Choroid plexus epithelial cell (primary cell): Measurements from ENCODE around the gene F5.
A peak's percentile ranks its signal among the peaks of the same experiment; 100 is the strongest.

ENCODE experiments used
- DNase-seq: peaks from one replicate; pipeline ENCODE4 v3.0.0-alpha.2; 2010; ENCODE audit warnings: low read depth
- H3K4me3 ChIP-seq: 2 replicates; pipeline ENCODE4 v1.5.1; 2011; ENCODE audit warnings: low read depth, mild to moderate bottlenecking, control low read depth, low read length, moderate library complexity
- TF ChIP-seq, protein P1 (sequence below): conservative IDR thresholded peaks from 2 replicates; pipeline ENCODE4 v1.5.1; 2011; ENCODE audit warnings: low read depth, mild to moderate bottlenecking, control low read depth, inconsistent platforms, low read length, moderate library complexity

The F5 gene

GRCh38 chr1:169576935-169577331 is 9.3 kb downstream of the F5 start:
- no peak overlapping the region for H3K4me3 ChIP-seq
- TF ChIP-seq, protein P1, sequence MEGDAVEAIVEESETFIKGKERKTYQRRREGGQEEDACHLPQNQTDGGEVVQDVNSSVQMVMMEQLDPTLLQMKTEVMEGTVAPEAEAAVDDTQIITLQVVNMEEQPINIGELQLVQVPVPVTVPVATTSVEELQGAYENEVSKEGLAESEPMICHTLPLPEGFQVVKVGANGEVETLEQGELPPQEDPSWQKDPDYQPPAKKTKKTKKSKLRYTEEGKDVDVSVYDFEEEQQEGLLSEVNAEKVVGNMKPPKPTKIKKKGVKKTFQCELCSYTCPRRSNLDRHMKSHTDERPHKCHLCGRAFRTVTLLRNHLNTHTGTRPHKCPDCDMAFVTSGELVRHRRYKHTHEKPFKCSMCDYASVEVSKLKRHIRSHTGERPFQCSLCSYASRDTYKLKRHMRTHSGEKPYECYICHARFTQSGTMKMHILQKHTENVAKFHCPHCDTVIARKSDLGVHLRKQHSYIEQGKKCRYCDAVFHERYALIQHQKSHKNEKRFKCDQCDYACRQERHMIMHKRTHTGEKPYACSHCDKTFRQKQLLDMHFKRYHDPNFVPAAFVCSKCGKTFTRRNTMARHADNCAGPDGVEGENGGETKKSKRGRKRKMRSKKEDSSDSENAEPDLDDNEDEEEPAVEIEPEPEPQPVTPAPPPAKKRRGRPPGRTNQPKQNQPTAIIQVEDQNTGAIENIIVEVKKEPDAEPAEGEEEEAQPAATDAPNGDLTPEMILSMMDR = no peak
- DNase-seq = no peak

GRCh38 chr1:169576241-169576934 is 9.9 kb downstream of the F5 start:
- no peak overlapping the region for H3K4me3 ChIP-seq
- TF ChIP-seq, protein P1 = no peak
- DNase-seq = no peak

DNA sequence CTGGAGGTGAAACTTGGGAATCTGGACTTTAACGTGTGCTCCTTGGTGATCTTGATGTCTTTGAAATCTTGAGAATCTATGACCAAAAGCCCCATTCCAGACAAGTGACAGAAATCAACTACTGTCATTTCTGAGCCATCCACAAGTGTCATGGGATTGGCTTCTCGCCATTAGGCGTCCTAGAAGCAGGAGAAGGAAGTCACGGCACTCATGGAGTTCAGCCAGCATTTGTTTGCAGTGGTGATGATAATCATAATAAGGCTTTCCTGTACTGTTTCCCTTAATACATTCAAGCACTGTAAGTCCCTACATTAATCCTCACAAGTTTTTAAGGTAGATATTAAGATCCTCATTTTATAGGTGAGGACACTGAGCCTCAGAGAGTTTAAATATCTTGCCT is 11.9 kb downstream of the F5 start:
- DNase-seq = no peak
- no peak overlapping the region for H3K4me3 ChIP-seq
- TF ChIP-seq, protein P1 = no peak

DNA sequence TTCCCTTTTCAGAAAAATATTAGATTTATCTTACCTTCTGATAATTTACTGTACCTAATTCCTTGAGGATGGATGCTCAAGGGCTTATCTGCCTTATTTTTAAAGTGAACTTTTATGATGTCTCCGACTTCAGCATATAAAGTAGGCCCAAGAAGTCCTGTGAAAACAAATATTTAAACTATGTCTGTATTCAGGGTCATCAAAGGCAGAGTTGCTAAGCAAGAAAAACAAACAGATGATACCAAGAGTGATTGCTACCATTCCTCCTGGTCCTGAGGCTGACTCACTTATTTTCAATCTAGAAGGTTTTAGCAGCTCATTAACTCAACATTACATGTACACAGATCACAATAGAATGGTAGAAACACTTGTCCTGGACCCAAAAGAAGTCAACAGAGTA is 14.1 kb downstream of the F5 start:
- H3K4me3 ChIP-seq = no peak overlapping the region
- peak; percentile 20 for DNase-seq
- TF ChIP-seq, protein P1 = no peak

DNA sequence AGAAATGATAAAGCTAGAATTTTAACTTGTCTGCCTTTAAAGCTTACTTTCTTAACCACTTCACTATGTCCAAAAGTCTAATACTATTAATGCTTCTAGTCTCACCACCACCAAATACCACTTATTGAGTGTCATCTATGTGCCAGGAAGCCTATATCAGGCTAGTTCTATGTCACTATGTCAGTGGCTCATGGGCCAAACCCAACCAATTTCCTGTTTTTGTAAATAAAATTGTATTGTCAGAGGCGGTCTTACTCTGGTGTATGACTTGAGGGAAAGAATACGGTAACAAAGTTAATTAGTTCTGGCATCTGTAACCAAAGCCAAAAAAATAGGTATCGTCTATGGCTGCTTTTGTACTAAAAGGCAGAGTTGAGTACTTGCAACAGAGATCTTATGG is 14.8 kb downstream of the F5 start:
- DNase-seq = no peak
- TF ChIP-seq, protein P1 = no peak
- no peak overlapping the region for H3K4me3 ChIP-seq

DNA sequence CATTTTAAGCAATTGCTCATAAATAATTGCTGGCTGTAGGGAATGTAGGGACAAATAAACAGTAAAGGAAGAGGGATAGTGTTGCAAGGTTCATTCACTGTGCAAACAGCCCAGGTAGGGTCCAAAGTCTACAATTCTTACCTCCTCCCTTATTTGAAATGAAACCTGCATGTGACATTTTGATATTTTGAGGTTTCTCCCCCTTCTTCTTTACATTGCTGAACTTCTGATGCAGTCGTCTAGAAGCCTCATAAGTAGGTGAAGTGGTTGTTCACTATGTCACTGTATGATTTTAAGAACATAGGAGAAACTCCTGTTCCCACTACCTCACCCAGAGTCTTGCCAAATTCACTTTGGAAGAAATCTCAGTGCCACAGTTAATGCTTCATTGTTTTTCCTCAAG is 16.1 kb downstream of the F5 start:
- TF ChIP-seq, protein P1 = no peak
- H3K4me3 ChIP-seq = no peak overlapping the region
- DNase-seq = no peak

- no peak for DNase-seq
- no peak overlapping the region for H3K4me3 ChIP-seq
- TF ChIP-seq, protein P1 = no peak
These were observed 17.8 kb downstream of the F5 start for GRCh38 chr1:169568497-169568896.
